Body of pancreas (tissue), 4 donors: ENCODE results near the gene TSSK2. TPM values are rescaled to one million over a fixed set of nuclear protein-coding genes. Genes with fewer than 3 reads are reported as not detected.

Experiments used
- ATAC-seq: fragments of 150-250 bp; one replicate; pipeline ENCODE4 v1.9.1; 2016
- DNase-seq, 4 donors: peaks; one replicate each; pipeline ENCODE4 v3.0.0-alpha.2; 2019
- H3K27ac ChIP-seq, 4 donors: fragments of 200-600 bp; sonication (generic); 1 replicate in 3 of 4; 2 replicates in 1 of 4; pipeline versions ENCODE4 v1.5.1 to v1.6.1; 2016 to 2019; ENCODE audit warnings: mild to moderate bottlenecking in 1 of 4, mixed read lengths in 1 of 4, moderate library complexity in 1 of 4
- H3K27me3 ChIP-seq, 2 donors: fragments of 200-600 bp; sonication (generic); one replicate each; pipeline ENCODE4 v1.6.0; 2016; ENCODE audit warnings: mild to moderate bottlenecking in 1 of 2
- H3K36me3 ChIP-seq, 2 donors: fragments of 200-600 bp; sonication (generic); replicated peaks in 1 of 2; 2 replicates each; pipeline ENCODE4 v1.5.1; 2016; ENCODE audit warnings: low read depth in 2 of 2; ENCODE audit not compliant: insufficient read depth in 1 of 2
- H3K4me1 ChIP-seq: fragments of 200-600 bp; sonication (generic); one replicate; pipeline ENCODE4 v1.6.0; 2016
- H3K4me3 ChIP-seq, 2 donors: fragments of 200-600 bp; sonication (generic); 1 replicate in 1 of 2; 2 replicates in 1 of 2; pipeline ENCODE4 v1.5.1; 2016 to 2019
- H3K9me3 ChIP-seq, 3 donors: fragments of 200-600 bp; sonication (generic); 1 replicate in 2 of 3; 2 replicates in 1 of 3; pipeline ENCODE4 v1.5.1; 2016
- POLR2A ChIP-seq, 3 donors: fragments of 450-650 bp; IDR thresholded peaks; one replicate each; pipeline ENCODE4 v1.6.1; 2016; ENCODE audit warnings: antibody characterized with exemption in 3 of 3, mild to moderate bottlenecking in 2 of 3
- WGBS, 2 donors: methylation state at CpG; one replicate each; pipeline ENCODE4 v1.1.5; 2017; 5-methylcytosine and 5-hydroxymethylcytosine counted together
- intact Hi-C: fragments of 100-400 bp; cut with DNase I; formaldehyde crosslinking; loops from one replicate; pipeline ENCODE4 v1.15.1; 2023
- total RNA-seq, 2 donors: library from RNA; depleted of rRNA; stranded (reverse); fragments of >200 nt; gene quantifications; one replicate each; pipeline ENCODE4 v1.1.0, GENCODE V29; 2016
- TF ChIP-seq, protein P1 (sequence below), 7 experiments: fragments of 450-650 bp in 4 of 7; fragments of 200-600 bp in 3 of 7; sonication (generic) in 3 of 7; IDR thresholded peaks; one replicate each; pipeline ENCODE4 v1.5.1; 2016 to 2019; ENCODE audit warnings: antibody characterized with exemption in 7 of 7

TSSK2 gene
- total RNA-seq, 2 donors from 2014 or later = 0.33 TPM; not detected in 1

DNA sequence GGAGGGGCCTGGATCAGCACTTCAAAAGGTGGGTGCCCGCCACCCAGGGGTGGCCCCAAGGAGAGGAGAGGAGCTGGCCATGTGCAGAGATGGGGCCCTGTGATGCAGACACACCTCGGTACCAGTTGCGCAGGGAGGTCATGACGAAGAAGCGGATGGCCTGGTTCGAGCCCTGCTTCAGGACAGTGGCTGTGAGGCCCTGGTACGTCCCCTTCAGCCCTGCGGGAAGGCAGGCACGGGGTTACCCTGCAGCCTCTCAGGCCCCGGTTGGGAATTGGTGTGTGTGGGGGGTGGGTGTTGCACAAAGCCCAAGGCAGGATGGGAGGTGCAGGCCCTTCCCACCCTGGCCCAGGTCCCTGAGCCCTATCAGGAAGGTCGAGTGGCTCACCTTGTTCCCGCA, 45.6 kb downstream of the TSSK2 start:
- no peak for TF ChIP-seq POLR2A (IDR thresholded peaks at IDR 0.05)
- TF ChIP-seq, protein P1, sequence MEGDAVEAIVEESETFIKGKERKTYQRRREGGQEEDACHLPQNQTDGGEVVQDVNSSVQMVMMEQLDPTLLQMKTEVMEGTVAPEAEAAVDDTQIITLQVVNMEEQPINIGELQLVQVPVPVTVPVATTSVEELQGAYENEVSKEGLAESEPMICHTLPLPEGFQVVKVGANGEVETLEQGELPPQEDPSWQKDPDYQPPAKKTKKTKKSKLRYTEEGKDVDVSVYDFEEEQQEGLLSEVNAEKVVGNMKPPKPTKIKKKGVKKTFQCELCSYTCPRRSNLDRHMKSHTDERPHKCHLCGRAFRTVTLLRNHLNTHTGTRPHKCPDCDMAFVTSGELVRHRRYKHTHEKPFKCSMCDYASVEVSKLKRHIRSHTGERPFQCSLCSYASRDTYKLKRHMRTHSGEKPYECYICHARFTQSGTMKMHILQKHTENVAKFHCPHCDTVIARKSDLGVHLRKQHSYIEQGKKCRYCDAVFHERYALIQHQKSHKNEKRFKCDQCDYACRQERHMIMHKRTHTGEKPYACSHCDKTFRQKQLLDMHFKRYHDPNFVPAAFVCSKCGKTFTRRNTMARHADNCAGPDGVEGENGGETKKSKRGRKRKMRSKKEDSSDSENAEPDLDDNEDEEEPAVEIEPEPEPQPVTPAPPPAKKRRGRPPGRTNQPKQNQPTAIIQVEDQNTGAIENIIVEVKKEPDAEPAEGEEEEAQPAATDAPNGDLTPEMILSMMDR (IDR thresholded peaks at IDR 0.05) = no peak
- Histone ChIP-seq H3K27ac (peak overlapping the region in 2 of 4 donors; percentile 71 to 92), H3K27me3 (no peaks in the 10 kb centered on the region), H3K36me3 (no peaks in the 10 kb centered on the region), H3K4me3 (no peak overlapping the region), H3K4me1 (peaks cover 68% of the 10 kb centered on the region), H3K9me3 (no peaks in the 10 kb centered on the region)
- DNase-seq (peak in 1 of 4 donors; percentile 19), ATAC-seq (no peak)
- intact Hi-C loops = loop anchor here (5.0 kb wide), 1 partner anchor 49 kb away; no protein-coding TSS in a partner anchor
- 74% methylated on average over 12 of the region's 12 CpGs; no CpG with 5 or more reads in 1 of the 2 donors for WGBS, 2 donors

DNA sequence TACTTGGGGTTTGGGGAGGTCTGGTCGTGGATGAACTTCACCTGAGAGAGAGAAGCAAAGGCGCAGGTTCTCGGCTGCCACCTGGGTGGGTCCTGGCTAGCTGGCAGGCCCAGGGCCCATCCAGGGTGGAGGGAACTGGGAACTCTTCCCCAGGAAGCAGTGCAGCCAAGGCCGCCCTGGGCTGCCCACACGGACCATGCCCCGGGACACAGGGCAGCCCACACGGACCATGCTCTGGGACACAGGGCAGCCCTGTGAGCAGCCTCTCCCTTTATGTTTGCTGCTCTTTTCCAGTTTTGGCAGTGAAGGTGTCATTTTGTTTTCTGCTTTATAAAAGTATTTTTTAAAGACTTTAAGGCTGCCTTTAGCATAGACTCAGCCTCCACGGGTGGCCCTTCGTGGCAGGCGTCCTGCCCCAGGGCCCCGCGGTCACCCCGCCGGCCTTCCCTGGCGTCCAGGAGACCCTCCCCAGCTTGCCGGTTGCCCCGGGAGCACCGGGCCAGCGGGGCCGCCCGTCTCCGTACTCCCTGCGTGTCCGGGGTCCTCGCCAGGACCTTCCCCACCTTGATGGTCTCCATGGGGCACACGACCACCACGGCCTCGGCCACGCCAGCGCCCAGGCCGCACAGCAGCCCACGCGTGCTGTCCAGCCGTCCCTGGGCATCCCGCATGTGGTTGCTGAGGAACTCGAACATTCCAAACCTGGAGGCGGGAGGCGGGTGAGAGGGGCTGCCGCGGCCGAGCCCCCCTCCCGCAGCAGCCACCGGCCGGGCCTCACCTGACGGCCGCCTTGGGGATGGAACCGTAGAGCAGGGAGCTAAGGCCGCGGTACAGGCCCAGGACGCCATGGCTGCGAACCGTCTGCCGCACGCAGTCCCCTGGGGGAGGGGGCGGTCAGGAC, 46.3 kb downstream of the TSSK2 start:
- Histone ChIP-seq H3K36me3 (no peaks in the 10 kb centered on the region), H3K9me3 (no peaks in the 10 kb centered on the region), H3K27ac (peak overlapping the region; percentile 71 to 94 (median 92)), H3K27me3 (no peaks in the 10 kb centered on the region), H3K4me3 (peak overlapping the region; percentile 35 to 86), H3K4me1 (peaks cover 64% of the 10 kb centered on the region)
- ATAC-seq (no peak), DNase-seq (no peak)
- no peak for TF ChIP-seq POLR2A (IDR thresholded peaks at IDR 0.05)
- TF ChIP-seq, protein P1 (IDR thresholded peaks at IDR 0.05) = no peak
- intact Hi-C loops = loop anchor here (5.0 kb wide), 1 partner anchor 50 kb away; no protein-coding TSS in a partner anchor
- 25 to 33% methylated on average over 16 to 51 of the region's 55 CpGs for WGBS, 2 donors

DNA sequence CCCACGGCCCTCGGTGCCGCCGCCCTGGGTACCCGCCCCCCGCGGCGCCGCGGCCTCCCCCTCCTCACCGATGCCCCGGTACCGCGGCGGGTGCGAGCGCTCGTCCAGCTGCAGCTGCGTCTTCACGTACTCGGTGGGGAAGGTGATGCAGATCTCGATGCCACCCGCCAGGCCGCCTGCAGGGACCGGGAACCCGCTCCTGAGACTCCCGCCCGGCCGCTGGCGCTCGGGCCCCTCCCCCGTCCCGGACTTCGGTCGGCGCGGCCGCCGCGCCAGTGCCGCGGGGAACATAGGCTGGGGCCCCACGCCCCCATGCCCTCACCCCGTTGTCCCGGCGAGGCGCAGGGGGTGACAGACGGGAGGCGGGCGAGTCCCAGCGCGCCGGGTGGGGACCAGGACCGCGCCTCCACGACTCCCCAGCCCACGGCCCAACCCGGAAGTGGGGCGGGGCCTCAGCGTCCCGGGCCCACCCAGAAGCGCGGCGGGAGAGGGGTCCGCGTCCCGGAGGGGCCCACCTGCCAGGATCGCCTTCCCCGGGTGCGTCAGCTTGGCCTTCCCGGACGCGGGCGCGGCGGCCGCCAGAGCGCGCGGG, 47.1 kb downstream of the TSSK2 start:
- Histone ChIP-seq H3K36me3 (no peaks in the 10 kb centered on the region), H3K4me1 (peaks cover 56% of the 10 kb centered on the region), H3K9me3 (no peaks in the 10 kb centered on the region), H3K4me3 (peak overlapping the region; percentile 35 to 86), H3K27me3 (no peaks in the 10 kb centered on the region), H3K27ac (peak overlapping the region; percentile 71 to 94 (median 92))
- WGBS, 2 donors = 0% methylated on average over 6 to 60 of the region's 80 CpGs
- peak in 1 of 3 donors; percentile 4 for TF ChIP-seq POLR2A (IDR thresholded peaks at IDR 0.05)
- TF ChIP-seq, protein P1 (IDR thresholded peaks at IDR 0.05) = no peak
- DNase-seq (peak; percentile 63 to 69 (median 66)), ATAC-seq (peak; percentile 33)
- intact Hi-C loops = loop anchor here (5.0 kb wide), 1 partner anchor 51 kb away; no protein-coding TSS in a partner anchor

DNA sequence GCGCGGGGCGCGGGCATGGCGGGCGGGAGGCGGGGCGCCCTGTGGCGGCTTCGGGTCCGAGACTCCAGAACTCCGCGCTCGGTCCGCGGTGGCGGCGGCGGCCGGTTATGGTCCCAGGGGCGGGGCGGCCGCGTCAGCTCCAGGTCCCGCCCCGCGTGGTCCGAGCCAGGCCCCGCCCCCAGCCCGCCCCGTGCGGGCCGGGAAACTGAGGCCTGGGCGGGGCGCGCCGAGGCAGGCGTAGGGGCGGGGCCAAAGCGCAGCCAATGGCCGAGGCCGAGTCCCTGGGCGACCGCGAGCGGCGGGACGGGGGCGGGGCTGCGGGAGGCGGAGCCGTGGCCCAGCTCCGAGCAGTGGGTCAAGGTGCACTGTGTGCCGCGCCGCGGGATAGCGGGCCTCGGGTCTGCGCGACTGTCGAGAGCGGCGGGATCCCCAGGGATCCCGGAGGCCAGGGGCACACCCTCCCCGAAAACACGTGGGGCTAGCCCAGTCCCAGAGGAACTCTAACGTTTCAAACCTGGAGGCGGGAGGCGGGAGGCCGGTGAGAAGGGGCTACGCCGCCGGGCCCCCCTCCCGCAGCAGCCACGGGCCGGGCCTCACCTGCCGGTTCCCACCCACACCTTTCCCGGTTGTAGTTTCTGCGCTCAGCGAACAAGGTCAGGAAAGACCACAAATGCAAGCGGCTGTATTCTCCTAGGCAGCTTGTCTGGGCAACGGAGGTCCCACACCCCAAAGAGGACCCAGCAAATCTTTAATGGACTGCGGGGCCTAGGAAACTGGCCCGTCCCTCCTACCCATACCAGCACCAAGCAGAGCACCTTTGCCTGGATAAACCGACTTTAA, 47.8 kb downstream of the TSSK2 start, which contains the start of gene SLC25A1:
Gene SLC25A1, minus strand, starts transcription at position 80 of the 840 bp plus-strand sequence. Its CDS starts 63 bp downstream, at position 17.
- Histone ChIP-seq H3K9me3 (no peaks in the 10 kb centered on the region), H3K27me3 (no peaks in the 10 kb centered on the region), H3K4me1 (peaks cover 49% of the 10 kb centered on the region), H3K36me3 (no peaks in the 10 kb centered on the region), H3K27ac (peak within 1 kb of the TSS; percentile 71 to 94 (median 92)), H3K4me3 (peak within 1 kb of the TSS; percentile 35 to 86)
- TF ChIP-seq, protein P1 (IDR thresholded peaks at IDR 0.05) = no peak
- TF ChIP-seq POLR2A (IDR thresholded peaks at IDR 0.05) = peak; percentile 50 to 58 (median 54)
- ATAC-seq (peak; percentile 87), DNase-seq (peak; percentile 94 to 98 (median 94))
- intact Hi-C loops = loop anchor here (5.0 kb wide), 1 partner anchor 52 kb away; no protein-coding TSS in a partner anchor
- WGBS, 2 donors = 0 to 1% methylated on average over 2 to 78 of the region's 86 CpGs
